ENCODE data around the gene TUNAR. TPM values are rescaled to one million over a fixed set of nuclear protein-coding genes. Genes with fewer than 3 reads are reported as not detected.

Gene TUNAR
- total RNA-seq, 6 donors from 2014 or later = 0.10 TPM; not detected in 5

DNA sequence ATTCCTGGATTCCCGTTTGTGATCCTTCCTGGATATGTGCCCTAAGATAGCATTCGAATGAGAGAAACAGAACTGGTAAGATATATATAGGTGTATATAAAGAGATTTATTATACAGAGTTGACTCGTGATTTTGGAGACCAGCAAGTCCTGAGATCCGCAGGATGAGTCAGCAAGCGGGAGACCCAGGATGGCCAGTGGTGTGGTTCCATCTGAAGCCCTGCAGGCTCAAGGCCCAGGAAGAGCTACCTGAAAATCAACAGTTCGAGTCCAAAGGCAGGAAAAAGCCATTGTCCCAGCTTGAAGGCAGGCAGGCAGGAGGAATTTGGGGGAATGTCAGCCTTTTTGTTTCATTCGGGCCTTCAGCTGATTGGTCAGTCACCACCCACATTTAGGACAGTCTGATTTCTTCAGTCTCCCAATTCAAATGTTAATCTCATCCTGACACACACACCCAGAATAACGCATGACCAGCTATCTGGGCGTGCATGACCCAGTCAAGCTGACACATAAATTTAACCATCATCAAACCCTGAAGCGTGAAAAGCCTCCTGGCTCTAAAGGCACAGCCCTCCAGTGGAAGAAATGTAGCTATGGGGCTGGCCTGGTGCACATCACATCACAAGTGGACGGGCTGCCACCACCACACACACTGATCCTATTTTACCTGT is 44.3 kb downstream of the TUNAR start:
- Histone ChIP-seq H3K36me3 (no peaks in the 10 kb centered on the region), H3K27ac (no peak overlapping the region), H3K27me3 (no peaks in the 10 kb centered on the region), H3K9me3 (no peaks in the 10 kb centered on the region), H3K4me1 (no peaks in the 10 kb centered on the region), H3K4me3 (no peak overlapping the region)
- DNase-seq = no peak
- WGBS, 2 donors = 80 to 82% methylated on average over 11 of the region's 11 CpGs
- TF ChIP-seq POLR2AphosphoS5 (IDR thresholded peaks at IDR 0.05) = no peak
- no peak for TF ChIP-seq EP300 (IDR thresholded peaks at IDR 0.05)
- TF ChIP-seq POLR2A (IDR thresholded peaks at IDR 0.05) = no peak
- TF ChIP-seq, protein P1, sequence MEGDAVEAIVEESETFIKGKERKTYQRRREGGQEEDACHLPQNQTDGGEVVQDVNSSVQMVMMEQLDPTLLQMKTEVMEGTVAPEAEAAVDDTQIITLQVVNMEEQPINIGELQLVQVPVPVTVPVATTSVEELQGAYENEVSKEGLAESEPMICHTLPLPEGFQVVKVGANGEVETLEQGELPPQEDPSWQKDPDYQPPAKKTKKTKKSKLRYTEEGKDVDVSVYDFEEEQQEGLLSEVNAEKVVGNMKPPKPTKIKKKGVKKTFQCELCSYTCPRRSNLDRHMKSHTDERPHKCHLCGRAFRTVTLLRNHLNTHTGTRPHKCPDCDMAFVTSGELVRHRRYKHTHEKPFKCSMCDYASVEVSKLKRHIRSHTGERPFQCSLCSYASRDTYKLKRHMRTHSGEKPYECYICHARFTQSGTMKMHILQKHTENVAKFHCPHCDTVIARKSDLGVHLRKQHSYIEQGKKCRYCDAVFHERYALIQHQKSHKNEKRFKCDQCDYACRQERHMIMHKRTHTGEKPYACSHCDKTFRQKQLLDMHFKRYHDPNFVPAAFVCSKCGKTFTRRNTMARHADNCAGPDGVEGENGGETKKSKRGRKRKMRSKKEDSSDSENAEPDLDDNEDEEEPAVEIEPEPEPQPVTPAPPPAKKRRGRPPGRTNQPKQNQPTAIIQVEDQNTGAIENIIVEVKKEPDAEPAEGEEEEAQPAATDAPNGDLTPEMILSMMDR (IDR thresholded peaks at IDR 0.05) = no peak
- no peak for ATAC-seq (ENCODE audit: low FRiP score in 2 of 2)

DNA sequence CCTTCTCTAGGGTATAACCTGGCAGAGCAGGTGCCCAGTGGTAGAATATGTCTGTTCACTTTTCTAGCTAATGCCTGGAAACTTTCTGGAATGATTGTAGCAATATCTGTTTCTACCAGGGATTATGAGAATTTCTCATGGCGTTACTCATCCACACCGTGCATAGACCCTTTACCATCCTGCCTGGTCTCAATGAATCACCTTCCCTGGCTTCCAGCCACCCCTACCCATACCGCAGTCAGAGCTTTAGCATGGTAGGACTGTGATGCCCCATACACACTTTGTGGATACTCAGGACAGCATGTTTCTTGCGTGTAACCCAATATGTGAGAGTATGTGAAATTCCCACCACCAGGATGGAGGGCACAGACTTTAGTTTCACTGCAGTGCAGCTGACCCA is 45.4 kb downstream of the TUNAR start:
- TF ChIP-seq, protein P1 (IDR thresholded peaks at IDR 0.05) = no peak
- no peak for TF ChIP-seq EP300 (IDR thresholded peaks at IDR 0.05)
- no peak for TF ChIP-seq POLR2AphosphoS5 (IDR thresholded peaks at IDR 0.05)
- TF ChIP-seq POLR2A (IDR thresholded peaks at IDR 0.05) = no peak
- no peaks in the 10 kb centered on the region for H3K36me3 ChIP-seq
- H3K9me3 ChIP-seq = no peaks in the 10 kb centered on the region
- ATAC-seq (ENCODE audit: low FRiP score in 2 of 2) (peak in 1 of 2 donors; percentile 47), DNase-seq (no peak)
- no peaks in the 10 kb centered on the region for H3K4me1 ChIP-seq
- H3K27me3 ChIP-seq = no peaks in the 10 kb centered on the region
- no peak overlapping the region for H3K4me3 ChIP-seq
- H3K27ac ChIP-seq = no peak overlapping the region
- 91% methylated on average over 3 to 4 of the region's 4 CpGs for whole genome bisulfite sequencing, 2 donors

DNA sequence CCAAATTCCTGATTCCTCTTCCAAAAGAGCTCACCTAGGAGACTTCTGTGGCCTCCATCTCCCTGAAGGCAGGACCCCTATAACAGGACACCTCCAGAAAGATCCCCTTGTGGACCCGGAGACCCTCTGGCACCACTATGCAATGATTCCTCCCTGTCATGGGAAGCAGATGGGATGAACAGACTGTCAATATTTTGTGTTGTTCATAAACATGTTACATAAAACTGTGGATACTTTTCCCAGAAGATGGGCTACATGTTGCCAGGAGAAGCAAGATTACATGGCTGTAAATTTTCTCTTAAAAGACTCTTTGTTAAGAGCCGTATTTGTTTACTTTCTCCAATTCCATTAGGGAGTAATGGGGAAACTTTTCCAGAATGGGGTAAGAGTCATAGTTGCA is 52.1 kb downstream of the TUNAR start:
- H3K4me3 ChIP-seq = no peak overlapping the region
- H3K9me3 ChIP-seq = no peaks in the 10 kb centered on the region
- ATAC-seq (ENCODE audit: low FRiP score in 2 of 2) = no peak
- WGBS, 2 donors = 64 to 67% methylated on average over 2 of the region's 2 CpGs
- no peak for TF ChIP-seq POLR2A (IDR thresholded peaks at IDR 0.05)
- TF ChIP-seq, protein P1 (IDR thresholded peaks at IDR 0.05) = no peak
- TF ChIP-seq EP300 (IDR thresholded peaks at IDR 0.05) = no peak
- TF ChIP-seq POLR2AphosphoS5 (IDR thresholded peaks at IDR 0.05) = no peak
- no peaks in the 10 kb centered on the region for H3K27me3 ChIP-seq
- no peak for DNase-seq
- no peaks in the 10 kb centered on the region for H3K4me1 ChIP-seq
- no peak overlapping the region for H3K27ac ChIP-seq
- no peaks in the 10 kb centered on the region for H3K36me3 ChIP-seq

DNA sequence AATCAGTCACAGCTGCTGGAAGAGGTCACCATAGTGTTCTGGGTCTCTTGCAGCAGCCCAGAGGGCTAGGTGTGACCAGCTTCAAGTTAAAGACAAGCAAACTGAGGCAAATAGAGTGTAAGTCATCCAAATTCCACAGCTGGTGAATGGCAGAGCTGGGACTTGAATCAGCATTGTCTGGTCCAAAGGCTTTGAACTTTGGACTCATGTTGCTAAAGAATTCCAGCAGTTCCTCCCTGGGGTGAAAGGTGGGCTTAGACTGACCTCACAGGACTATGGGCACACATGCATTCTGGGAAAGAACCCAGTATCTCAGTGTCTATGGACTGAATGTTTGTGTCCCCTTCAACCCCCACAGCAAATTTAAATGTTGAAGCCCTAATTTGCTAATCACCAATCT is 54.8 kb downstream of the TUNAR start:
- H3K27me3 ChIP-seq = no peaks in the 10 kb centered on the region
- H3K9me3 ChIP-seq = no peaks in the 10 kb centered on the region
- no peak for TF ChIP-seq POLR2A (IDR thresholded peaks at IDR 0.05)
- TF ChIP-seq, protein P1 (IDR thresholded peaks at IDR 0.05) = no peak
- no peak for TF ChIP-seq EP300 (IDR thresholded peaks at IDR 0.05)
- no peak for TF ChIP-seq POLR2AphosphoS5 (IDR thresholded peaks at IDR 0.05)
- ATAC-seq (ENCODE audit: low FRiP score in 2 of 2) (no peak), DNase-seq (no peak)
- no peaks in the 10 kb centered on the region for H3K4me1 ChIP-seq
- no peak overlapping the region for H3K27ac ChIP-seq
- no peaks in the 10 kb centered on the region for H3K36me3 ChIP-seq
- H3K4me3 ChIP-seq = no peak overlapping the region

DNA sequence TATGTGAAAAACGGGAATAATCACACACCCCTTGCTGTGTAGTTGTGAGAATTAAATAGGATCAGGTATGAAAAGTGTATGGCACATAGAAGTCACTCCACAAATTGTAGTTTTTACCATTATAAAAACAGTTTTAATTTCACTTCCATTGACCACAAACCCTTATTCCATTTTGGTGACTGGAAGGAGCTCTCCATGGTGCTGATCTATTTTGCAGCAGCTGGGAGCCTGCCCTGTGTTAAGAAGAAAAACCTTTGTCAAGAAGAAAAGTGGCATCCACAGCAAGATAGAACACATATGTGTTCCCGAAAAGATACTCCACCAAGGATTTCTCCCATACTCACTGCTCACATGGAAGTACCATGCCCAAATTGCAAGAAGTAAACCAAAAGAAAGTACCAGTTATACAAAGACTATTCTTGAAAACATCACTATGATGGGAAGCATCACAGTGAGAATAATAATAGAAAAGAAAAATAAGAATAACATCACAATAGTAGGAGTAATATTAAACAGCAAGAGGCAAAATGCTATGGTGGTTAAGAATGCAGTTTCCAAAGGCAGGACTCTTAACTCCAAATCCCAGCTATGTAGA is 58.7 kb downstream of the TUNAR start:
- WGBS, 2 donors = 11 to 35% methylated on average over 2 of the region's 2 CpGs
- no peaks in the 10 kb centered on the region for H3K36me3 ChIP-seq
- H3K27ac ChIP-seq = no peak overlapping the region
- no peaks in the 10 kb centered on the region for H3K4me1 ChIP-seq
- no peaks in the 10 kb centered on the region for H3K9me3 ChIP-seq
- DNase-seq (no peak), ATAC-seq (ENCODE audit: low FRiP score in 2 of 2) (no peak)
- H3K4me3 ChIP-seq = no peak overlapping the region
- H3K27me3 ChIP-seq = no peaks in the 10 kb centered on the region
- no peak for TF ChIP-seq POLR2AphosphoS5 (IDR thresholded peaks at IDR 0.05)
- TF ChIP-seq, protein P1 (IDR thresholded peaks at IDR 0.05) = no peak
- no peak for TF ChIP-seq EP300 (IDR thresholded peaks at IDR 0.05)
- TF ChIP-seq POLR2A (IDR thresholded peaks at IDR 0.05) = no peak

Measured in upper lobe of left lung (tissue), 6 donors.